ENCODE results near the gene TSC22D3.

- TF ChIP-seq CTCF (IDR thresholded peaks at IDR 0.05) (no peak), POLR2A (IDR thresholded peaks at IDR 0.05) (no peak)
These were observed 15.1 kb downstream of the TSC22D3 start for GRCh38 chrX:107760304-107761077.
